K562 (cell line): ENCODE measurements around the gene SCNN1A. TPM values are rescaled to one million over a fixed set of nuclear protein-coding genes. Genes with fewer than 3 reads are reported as not detected.

Source experiments
- AFF1 ChIP-seq, 2 experiments: fragments of 450-650 bp; IDR thresholded peaks; 2 replicates each; pipeline ENCODE4 v1.6.1; 2018; ENCODE audit warnings: mild to moderate bottlenecking in 2 of 2, low read depth in 1 of 2; ENCODE audit not compliant: partially characterized antibody in 2 of 2
- DEAF1 ChIP-seq: fragments of 450-650 bp; formaldehyde crosslinking; IDR thresholded peaks from 2 replicates; pipeline ENCODE4 v1.4.0; 2020; ENCODE audit warnings: mild to moderate bottlenecking, moderate library complexity
- ERF ChIP-seq: fragments of 450-650 bp; formaldehyde crosslinking; IDR thresholded peaks from 2 replicates; pipeline ENCODE4 v1.4.0; 2020; ENCODE audit warnings: mild to moderate bottlenecking, mixed read lengths
- MEF2A ChIP-seq: IDR thresholded peaks from 2 replicates; pipeline ENCODE4 v1.6.1; 2011; ENCODE audit warnings: low read depth, mild to moderate bottlenecking, low read length, moderate library complexity; ENCODE audit not compliant: control insufficient read depth
- MIER1 ChIP-seq: fragments of 450-650 bp; IDR thresholded peaks from 2 replicates; pipeline ENCODE4 v1.6.1; 2016; ENCODE audit warnings: antibody characterized with exemption, mild to moderate bottlenecking, low read depth
- RBFOX2 ChIP-seq: fragments of 200-400 bp; formaldehyde crosslinking; IDR thresholded peaks from 2 replicates; pipeline ENCODE4 v1.6.1; 2017; ENCODE audit warnings: low read depth, mild to moderate bottlenecking, low read length, moderate library complexity
- RBM39 ChIP-seq: fragments of 200-400 bp; formaldehyde crosslinking; optimal IDR thresholded peaks from 2 replicates; pipeline ENCODE3; 2018; ENCODE audit warnings: low read depth, low read length
- RREB1 ChIP-seq: fragments of 250-450 bp; sonication (Bioruptor Pico); IDR thresholded peaks from 2 replicates; pipeline ENCODE4 v1.4.0; 2020
- SUPT5H ChIP-seq: fragments of 450-650 bp; IDR thresholded peaks from 2 replicates; pipeline ENCODE4 v1.6.1; 2016
- YY1 ChIP-seq, 3 experiments: IDR thresholded peaks; 2 replicates each; pipeline ENCODE4 v1.6.1; 2011; ENCODE audit warnings: low read length in 2 of 3, mild to moderate bottlenecking in 2 of 3, moderate library complexity in 2 of 3, borderline replicate concordance in 1 of 3, control low read depth in 1 of 3, low read depth in 1 of 3; ENCODE audit not compliant: insufficient read depth in 3 of 3, insufficient replicate concordance in 2 of 3, control insufficient read depth in 1 of 3, insufficient read length in 1 of 3; ENCODE audit errors: extremely low read depth in 1 of 3
- ZBTB26 ChIP-seq: fragments of 450-650 bp; formaldehyde crosslinking; IDR thresholded peaks from 2 replicates; pipeline ENCODE4 v1.4.0; 2022; ENCODE audit warnings: missing genetic modification characterization
- ZNF197 ChIP-seq: fragments of 200-800 bp; sonication (Bioruptor generic); IDR thresholded peaks from 2 replicates; pipeline ENCODE4 v1.6.1; 2016; ENCODE audit warnings: low read depth, missing genetic modification characterization, missing compliant biosample characterization
- ZNF551 ChIP-seq: fragments of 250-450 bp; sonication (Bioruptor Pico); IDR thresholded peaks from 2 replicates; pipeline ENCODE4 v1.5.0; 2021; ENCODE audit warnings: mild to moderate bottlenecking, moderate library complexity
- polyA plus RNA-seq, 8 experiments: library from polyadenylated mRNA; depleted of rRNA in 4 of 8; stranded (reverse) in 5 of 8; unstranded in 3 of 8; fragments of >200 nt; fragmentation: Nextera tagmentation in 2 of 8; fragmentation: Illumina TruSeq in 1 of 8; extraction: Ambion mirVana in 2 of 8; extraction: Trizol in 1 of 8; gene quantifications; 2 replicates each; pipeline versions ENCODE4 v1.2.1 to v1.2.3, GENCODE V29; 2011 to 2014; ENCODE audit warnings: inconsistent platforms in 1 of 8, missing spikeins in 1 of 8
- total RNA-seq, 7 experiments: library from RNA; depleted of rRNA in 6 of 7; stranded (reverse); fragments of >200 nt in 6 of 7; fragmentation: Illumina TruSeq in 2 of 7; extraction: Trizol in 2 of 7; gene quantifications; 2 replicates each; pipeline versions ENCODE4 v1.2.1 to v1.2.3, GENCODE V29; 2011 to 2021; ENCODE audit warnings: low replicate concordance in 1 of 7

The SCNN1A gene
- total and polyA plus RNA-seq, 9 of the 15 experiments (the other 6 are each of a cell fraction or from before 2014, with no cell fraction given) = 0.15 to 0.49 (median 0.32) TPM; not detected in 5

GRCh38 chr12:6345319-6346091 is 29.9 kb downstream of the SCNN1A start (continued):
- TF ChIP-seq YY1 (IDR thresholded peaks at IDR 0.05; ENCODE audit: borderline replicate concordance in 1 of 3, control insufficient read depth in 1 of 3, extremely low read depth in 1 of 3, insufficient read depth in 3 of 3, insufficient read length in 1 of 3, insufficient replicate concordance in 2 of 3, low read depth in 1 of 3, low read length in 2 of 3) = no peak
- no peak for TF ChIP-seq ERF (CRISPR knock-in tag)
- peak; percentile 82 for TF ChIP-seq MEF2A
- TF ChIP-seq RBFOX2 = no peak
- no peak for TF ChIP-seq RBM39
- no peak for TF ChIP-seq ZNF197 (CRISPR knock-in tag)
- TF ChIP-seq MIER1 = no peak
- TF ChIP-seq SUPT5H = no peak
- peak in 1 of 2 experiments; percentile 42 for TF ChIP-seq AFF1 (IDR thresholded peaks at IDR 0.05; ENCODE audit: low read depth in 1 of 2, partially characterized antibody in 2 of 2)
- TF ChIP-seq ZNF551 (CRISPR knock-in tag) = no peak
- TF ChIP-seq ZBTB26 (CRISPR knock-in tag) = no peak
- TF ChIP-seq RREB1 = no peak
- no peak for TF ChIP-seq DEAF1
